Gastroesophageal sphincter (tissue), 4 donors: ENCODE data around the gene KRT83. TPM values are rescaled to one million over a fixed set of nuclear protein-coding genes. Genes with fewer than 3 reads are reported as not detected.
"Not testable (repeated sequence)": the region's sequence is repeated elsewhere in the genome, so short reads cannot be mapped to it uniquely, and the experiment has no call there.

Source experiments
- ATAC-seq: fragments of 150-250 bp; one replicate; pipeline ENCODE4 v1.9.1; 2016; ENCODE audit warnings: mild to moderate bottlenecking, moderate library complexity
- H3K27ac ChIP-seq, 4 donors: fragments of 200-600 bp; sonication (generic) in 3 of 4; 1 replicate in 3 of 4; 2 replicates in 1 of 4; pipeline ENCODE4 v1.5.1; 2016 to 2019
- H3K27me3 ChIP-seq: fragments of 200-600 bp; sonication (generic); one replicate; pipeline ENCODE4 v1.5.1; 2019
- H3K36me3 ChIP-seq, 2 donors: fragments of 200-600 bp; sonication (generic); one replicate each; pipeline ENCODE4 v1.5.1; 2019; ENCODE audit warnings: control low read depth in 1 of 2
- H3K4me1 ChIP-seq, 3 donors: fragments of 200-600 bp; sonication (generic); 1 replicate in 2 of 3; 2 replicates in 1 of 3; pipeline ENCODE4 v1.5.1; 2016 to 2019; ENCODE audit warnings: control low read depth in 2 of 3
- H3K4me3 ChIP-seq, 2 donors: fragments of 200-600 bp; sonication (generic); one replicate each; pipeline ENCODE4 v1.5.1; 2019; ENCODE audit warnings: mild to moderate bottlenecking in 1 of 2, moderate library complexity in 1 of 2
- H3K9me3 ChIP-seq, 3 donors: fragments of 200-600 bp; sonication (generic); one replicate each; pipeline ENCODE4 v1.5.1; 2017 to 2019; ENCODE audit warnings: control low read depth in 2 of 3
- CTCF ChIP-seq, 4 experiments: fragments of 200-600 bp in 2 of 4; fragments of 450-650 bp in 2 of 4; sonication (generic) in 1 of 4; IDR thresholded peaks; one replicate each; pipeline ENCODE4 v1.5.1; 2017 to 2019; ENCODE audit warnings: antibody characterized with exemption in 4 of 4, mild to moderate bottlenecking in 2 of 4, moderate library complexity in 2 of 4
- EP300 ChIP-seq: sonication (generic); formaldehyde crosslinking; IDR thresholded peaks from one replicate; pipeline ENCODE4 v1.6.1; 2017; ENCODE audit warnings: antibody characterized with exemption, mild to moderate bottlenecking
- POLR2A ChIP-seq, 2 donors: fragments of 450-650 bp; IDR thresholded peaks; one replicate each; pipeline ENCODE4 v1.6.1; 2017; ENCODE audit warnings: antibody characterized with exemption in 2 of 2, mild to moderate bottlenecking in 2 of 2, moderate library complexity in 1 of 2
- POLR2AphosphoS5 ChIP-seq: sonication (generic); formaldehyde crosslinking; IDR thresholded peaks from one replicate; pipeline ENCODE4 v1.6.1; 2017; ENCODE audit warnings: antibody characterized with exemption
- WGBS, 2 donors: methylation state at CpG; one replicate each; pipeline ENCODE4 v1.1.5; 2018; ENCODE audit warnings: low coverage in 1 of 2; 5-methylcytosine and 5-hydroxymethylcytosine counted together
- total RNA-seq, 4 donors: library from RNA; depleted of rRNA; stranded (reverse); fragments of >200 nt; gene quantifications; one replicate each; pipeline ENCODE4 v1.1.0, GENCODE V29; 2016

The KRT83 gene
- total RNA-seq, 4 donors from 2014 or later, result not detected

DNA sequence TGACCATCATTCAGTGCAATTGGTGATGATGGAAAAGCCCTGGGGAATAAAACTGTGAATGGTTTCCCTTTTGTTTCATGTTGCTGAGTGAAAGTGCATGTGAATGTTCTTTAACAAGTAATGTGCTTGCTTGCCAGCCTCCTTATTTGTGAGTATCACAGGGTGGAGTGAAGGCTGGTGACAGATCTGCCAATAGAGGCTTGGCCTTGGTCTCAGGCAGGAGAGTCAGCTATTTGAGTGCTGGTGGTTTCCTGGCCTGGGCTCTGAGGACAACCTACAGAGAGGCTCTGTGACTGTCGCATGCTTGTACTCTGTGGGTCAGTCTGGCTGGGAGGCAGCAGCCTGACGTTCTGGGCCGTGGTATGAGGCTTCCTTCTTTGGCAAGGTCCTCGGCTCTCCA is 25.4 kb upstream of the KRT83 start:
- Histone ChIP-seq H3K27ac (no peak overlapping the region), H3K4me1 (peaks cover 0 to 7% (median 0%) of the 10 kb centered on the region in 3 donors), H3K27me3 (peaks cover 2% of the 10 kb centered on the region), H3K4me3 (no peak overlapping the region), H3K36me3 (no peaks in the 10 kb centered on the region), H3K9me3 (peaks cover 0 to 20% (median 0%) of the 10 kb centered on the region in 3 donors)
- no peak for TF ChIP-seq POLR2AphosphoS5
- no peak for TF ChIP-seq POLR2A (IDR thresholded peaks at IDR 0.05)
- TF ChIP-seq CTCF (IDR thresholded peaks at IDR 0.05), result no peak
- WGBS, 2 donors, result no CpG with 5 or more reads among the region's 4 CpGs
- ATAC-seq, result no peak

DNA sequence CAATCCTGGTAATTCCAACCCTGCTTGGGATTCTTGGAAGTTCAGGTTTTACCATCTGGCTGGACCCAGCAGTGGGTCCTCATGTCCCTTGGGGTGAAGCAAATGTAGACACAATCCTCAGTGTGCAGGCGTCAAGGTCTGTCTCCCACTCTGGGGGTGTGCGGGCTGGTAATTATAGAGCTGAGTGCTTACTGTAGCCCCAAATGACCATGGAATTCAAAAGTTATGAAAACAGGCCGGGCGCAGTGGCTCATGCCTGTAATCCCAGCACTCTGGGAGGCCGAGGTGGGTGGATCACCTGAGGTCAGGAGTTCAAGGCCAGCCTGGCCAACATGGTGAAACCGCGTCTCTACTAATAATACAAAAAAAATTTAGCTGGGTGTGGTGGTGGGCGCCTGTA is 23.8 kb upstream of the KRT83 start:
- WGBS, 2 donors, result 91 to 100% methylated on average over 1 to 4 of the region's 8 CpGs
- not testable (repeated sequence) for H3K4me3 ChIP-seq, ATAC-seq, H3K27ac ChIP-seq, H3K36me3 ChIP-seq, H3K4me1 ChIP-seq
- peaks cover 0 to 20% (median 0%) of the 10 kb centered on the region in 3 donors for H3K9me3 ChIP-seq
- peaks cover 10% of the 10 kb centered on the region for H3K27me3 ChIP-seq

DNA sequence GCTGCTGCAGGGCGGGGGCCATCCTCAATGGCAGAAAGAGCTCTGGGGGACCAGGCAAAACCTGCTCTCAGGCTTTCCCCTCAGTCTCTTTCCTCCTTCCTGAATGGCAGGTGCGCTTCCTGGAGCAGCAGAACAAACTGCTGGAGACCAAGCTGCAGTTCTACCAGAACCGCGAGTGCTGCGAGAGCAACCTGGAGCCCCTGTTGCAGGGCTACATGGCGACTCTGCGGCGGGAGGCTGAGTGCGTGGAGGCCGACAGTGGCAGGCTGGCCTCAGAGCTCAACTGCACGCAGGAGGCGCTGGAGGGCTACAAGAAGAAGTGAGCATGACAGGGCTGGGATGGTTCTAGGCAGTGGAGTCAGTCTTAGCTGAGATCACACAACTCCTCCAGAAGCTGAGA is 22.9 kb upstream of the KRT83 start:
- Histone ChIP-seq H3K4me3 (no peak overlapping the region), H3K4me1 (no peaks in the 10 kb centered on the region), H3K36me3 (no peaks in the 10 kb centered on the region), H3K27ac (no peak overlapping the region), H3K9me3 (peaks cover 0 to 20% (median 0%) of the 10 kb centered on the region in 3 donors), H3K27me3 (peaks cover 10% of the 10 kb centered on the region)
- TF ChIP-seq EP300 (no peak), POLR2AphosphoS5 (no peak), POLR2A (IDR thresholded peaks at IDR 0.05) (no peak), CTCF (IDR thresholded peaks at IDR 0.05) (no peak)
- no peak for ATAC-seq
- WGBS, 2 donors, result no CpG with 5 or more reads among the region's 12 CpGs

DNA sequence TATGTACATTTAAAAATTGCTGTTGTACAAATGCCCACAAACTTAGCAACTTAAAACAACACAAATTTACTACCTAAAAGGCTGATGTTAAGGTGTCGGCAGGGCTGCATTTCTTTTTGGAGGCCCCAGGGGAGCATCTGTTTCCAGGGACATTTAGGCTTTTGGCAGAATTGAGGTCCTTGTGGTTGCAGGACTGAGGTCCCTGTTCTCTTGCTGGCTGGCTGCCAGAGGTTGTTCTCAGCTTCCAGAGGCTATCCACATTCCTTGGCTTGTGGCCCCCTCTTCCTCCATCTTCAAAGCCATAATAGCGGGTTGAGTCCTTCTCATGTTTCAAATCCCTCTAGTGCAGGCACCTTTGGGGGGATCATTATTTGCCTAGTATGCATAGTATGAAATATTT is 22.4 kb upstream of the KRT83 start:
- no peak for TF ChIP-seq EP300
- TF ChIP-seq POLR2AphosphoS5, result no peak
- TF ChIP-seq CTCF (IDR thresholded peaks at IDR 0.05), result no peak
- no peak for TF ChIP-seq POLR2A (IDR thresholded peaks at IDR 0.05)
- Histone ChIP-seq H3K36me3 (no peaks in the 10 kb centered on the region), H3K27ac (no peak overlapping the region), H3K4me3 (no peak overlapping the region), H3K4me1 (no peaks in the 10 kb centered on the region), H3K27me3 (peaks cover 10% of the 10 kb centered on the region), H3K9me3 (peaks cover 0 to 20% (median 0%) of the 10 kb centered on the region in 3 donors)
- WGBS, 2 donors, result 75 to 100% methylated on average over 1 of the region's 2 CpGs
- no peak for ATAC-seq

GRCh38 chr12:52342781-52343490 is 21.7 kb upstream of the KRT83 start:
- Histone ChIP-seq H3K4me1 (no peaks in the 10 kb centered on the region), H3K4me3 (no peak overlapping the region), H3K27ac (no peak overlapping the region), H3K27me3 (peaks cover 10% of the 10 kb centered on the region), H3K36me3 (no peaks in the 10 kb centered on the region), H3K9me3 (peaks cover 0 to 20% (median 0%) of the 10 kb centered on the region in 3 donors)
- no peak for ATAC-seq
- 67% methylated on average over 1 of the region's 2 CpGs; no CpG with 5 or more reads in 1 of the 2 donors for WGBS, 2 donors
- TF ChIP-seq POLR2AphosphoS5 (no peak), POLR2A (IDR thresholded peaks at IDR 0.05) (no peak), CTCF (IDR thresholded peaks at IDR 0.05) (no peak), EP300 (no peak)
